Measurements from ENCODE around the gene USB1.

The USB1 gene

DNA sequence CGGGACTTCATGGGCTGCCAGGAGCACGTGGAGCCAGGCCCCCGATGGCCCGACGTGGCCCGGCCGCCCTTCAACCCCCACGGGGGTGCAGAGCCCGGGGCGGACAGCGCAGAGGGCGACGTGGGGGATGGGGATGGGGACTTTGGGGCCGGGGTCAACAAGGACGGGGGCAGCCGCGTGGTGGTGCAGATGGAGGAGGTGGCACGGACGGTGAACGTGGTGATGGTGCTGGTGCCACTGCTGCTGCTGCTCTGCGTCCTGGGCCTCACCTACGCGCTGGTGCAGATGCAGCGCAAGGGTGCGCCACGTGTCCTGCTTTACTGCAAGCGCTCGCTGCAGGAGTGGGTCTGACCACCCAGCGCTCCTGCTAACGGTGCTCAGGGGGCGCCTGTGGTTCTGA, 43.9 kb downstream of the USB1 start:
- no peak for DNase-seq (ENCODE audit: insufficient read length, low spot score)
- no peak for FAIRE-seq

DNA sequence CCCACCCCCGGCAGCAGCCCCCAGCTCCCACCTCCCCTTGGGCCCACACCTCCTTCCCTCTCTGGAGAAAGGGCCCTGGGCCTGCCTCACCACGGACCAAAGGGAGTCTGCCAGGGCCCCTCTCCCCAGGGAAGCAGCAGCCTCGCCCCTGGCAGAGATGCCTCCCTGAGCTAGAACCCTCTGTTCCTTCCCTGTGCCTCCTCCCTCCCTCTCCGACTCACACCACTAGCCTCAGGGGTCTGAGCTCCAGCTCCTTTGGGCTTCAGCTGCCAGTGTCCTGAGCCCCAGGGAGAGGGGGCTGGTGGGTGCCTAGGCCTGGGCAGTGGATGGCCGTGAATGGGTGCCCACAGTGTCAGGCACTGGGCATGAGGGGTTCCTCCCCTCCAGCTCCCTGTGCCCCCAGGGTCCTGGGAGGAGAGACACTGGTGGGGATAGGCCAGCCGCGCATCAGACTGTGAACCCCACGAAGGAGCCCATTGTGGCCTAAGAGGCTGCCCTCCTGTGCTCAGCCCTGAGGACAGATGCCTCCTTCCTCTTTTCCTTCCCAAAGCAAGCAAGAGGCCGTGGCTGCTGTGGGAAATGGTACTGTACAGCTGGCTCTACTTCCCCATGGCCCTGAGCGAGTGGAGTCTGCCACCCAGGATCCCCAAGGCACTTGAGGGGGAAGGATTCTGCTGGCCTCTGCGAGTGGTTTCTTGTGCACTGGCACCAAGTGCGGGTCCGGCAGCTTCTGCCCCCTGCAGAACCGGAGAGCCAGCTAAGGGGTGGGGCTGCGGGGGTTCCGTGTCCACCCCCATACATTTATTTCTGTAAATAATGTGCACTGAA, 45.1 kb downstream of the USB1 start:
- FAIRE-seq = no peak
- DNase-seq (ENCODE audit: insufficient read length, low spot score) = no peak

DNA sequence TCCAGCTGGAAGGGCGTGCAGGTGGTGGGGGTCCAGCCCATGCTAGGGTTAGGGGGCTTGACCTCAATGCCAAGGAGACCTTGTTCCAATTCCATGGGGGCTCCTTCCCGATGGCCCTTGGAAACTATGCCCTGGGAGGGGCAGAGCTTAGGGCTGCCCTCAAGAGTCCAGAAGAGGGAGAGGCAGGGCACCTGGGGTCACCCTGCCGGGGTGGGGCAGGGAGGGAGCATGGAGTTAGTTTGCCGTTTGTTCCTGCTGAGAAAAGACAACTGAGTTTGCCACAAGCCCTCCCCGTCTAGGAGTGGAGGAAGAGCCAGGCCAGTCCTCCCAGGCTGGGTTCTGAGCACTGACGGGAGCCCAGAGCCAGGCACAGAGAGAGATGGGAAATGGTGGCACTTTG, 45.7 kb downstream of the USB1 start:
- no peak for FAIRE-seq
- no peak for DNase-seq (ENCODE audit: insufficient read length, low spot score)

DNA sequence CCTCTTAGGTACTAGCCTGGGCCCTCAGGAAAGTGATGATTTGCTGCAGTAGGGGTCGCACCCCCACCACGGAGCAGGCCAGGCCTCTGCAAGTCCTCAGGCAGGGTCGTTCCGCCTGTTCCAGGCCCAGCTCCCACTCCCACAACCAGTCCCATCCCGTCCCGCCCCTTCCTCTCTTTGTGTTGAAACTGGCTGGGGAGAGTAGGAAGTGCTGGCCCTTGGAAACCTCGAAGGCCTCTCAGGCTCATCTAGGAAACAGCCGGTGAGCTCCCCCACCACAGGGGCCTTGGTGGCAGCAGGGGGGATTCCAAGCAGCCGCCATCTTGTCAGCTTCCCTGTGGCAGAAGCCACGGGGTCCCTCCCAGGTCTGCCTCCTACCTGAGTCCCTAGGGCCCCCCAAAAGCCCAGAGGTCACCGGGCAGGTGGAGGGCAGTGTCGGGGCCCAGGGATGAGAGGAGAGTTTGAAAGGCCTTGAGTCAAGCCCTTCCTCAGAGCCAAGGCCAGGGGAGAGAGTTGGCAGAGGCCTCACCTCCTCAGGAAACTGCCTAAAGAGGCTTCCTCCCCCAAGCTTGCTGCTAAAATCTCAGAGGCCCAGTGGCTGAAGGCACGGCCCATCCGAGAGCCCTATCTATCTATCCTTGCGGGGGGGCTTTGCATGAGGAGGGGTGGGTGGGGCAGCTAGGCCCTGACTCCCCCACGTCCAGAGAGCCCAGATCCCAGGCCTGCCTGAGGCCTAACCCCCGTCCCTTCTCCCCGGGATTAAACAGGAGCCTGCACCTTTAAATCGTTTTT, 46.5 kb downstream of the USB1 start:
- no peak for FAIRE-seq
- DNase-seq (ENCODE audit: insufficient read length, low spot score) = no peak

DNA sequence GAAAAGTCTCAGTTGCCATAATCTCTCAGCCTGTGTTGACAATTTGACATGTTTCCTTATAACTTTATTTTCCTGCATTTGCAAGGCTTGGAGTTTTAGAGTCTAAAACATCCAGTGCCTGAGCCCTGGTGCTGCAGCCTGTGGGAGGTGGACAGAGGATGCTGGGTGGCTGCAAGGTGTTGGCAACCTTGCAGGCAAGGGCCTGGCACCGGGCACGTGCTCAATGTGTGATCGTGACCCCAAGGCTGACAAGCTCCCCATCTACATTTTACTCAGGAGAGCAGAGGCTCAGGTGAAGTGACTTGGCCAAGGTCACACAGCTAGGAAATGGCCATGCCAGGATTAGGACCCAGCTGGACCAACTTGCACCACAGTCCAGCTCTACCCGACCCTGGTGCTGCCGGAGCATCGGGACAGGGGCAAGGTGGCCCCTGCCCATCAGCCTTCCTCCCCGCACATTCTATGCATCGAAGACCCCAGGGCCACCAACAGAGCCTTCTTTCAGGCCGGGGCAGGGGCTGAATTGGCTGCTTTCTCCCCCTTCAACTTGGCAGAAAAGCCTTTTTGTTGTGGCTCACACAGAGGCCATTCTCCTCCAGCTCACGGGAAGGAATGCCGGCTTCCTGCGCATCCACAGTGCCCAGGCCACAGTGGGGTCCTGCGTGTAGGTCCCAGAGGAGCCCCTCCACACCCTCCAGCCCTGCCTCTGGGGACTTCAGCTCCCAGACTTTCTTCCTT, 47.5 kb downstream of the USB1 start:
- no peak for FAIRE-seq
- DNase-seq (ENCODE audit: insufficient read length, low spot score) = no peak

DNA sequence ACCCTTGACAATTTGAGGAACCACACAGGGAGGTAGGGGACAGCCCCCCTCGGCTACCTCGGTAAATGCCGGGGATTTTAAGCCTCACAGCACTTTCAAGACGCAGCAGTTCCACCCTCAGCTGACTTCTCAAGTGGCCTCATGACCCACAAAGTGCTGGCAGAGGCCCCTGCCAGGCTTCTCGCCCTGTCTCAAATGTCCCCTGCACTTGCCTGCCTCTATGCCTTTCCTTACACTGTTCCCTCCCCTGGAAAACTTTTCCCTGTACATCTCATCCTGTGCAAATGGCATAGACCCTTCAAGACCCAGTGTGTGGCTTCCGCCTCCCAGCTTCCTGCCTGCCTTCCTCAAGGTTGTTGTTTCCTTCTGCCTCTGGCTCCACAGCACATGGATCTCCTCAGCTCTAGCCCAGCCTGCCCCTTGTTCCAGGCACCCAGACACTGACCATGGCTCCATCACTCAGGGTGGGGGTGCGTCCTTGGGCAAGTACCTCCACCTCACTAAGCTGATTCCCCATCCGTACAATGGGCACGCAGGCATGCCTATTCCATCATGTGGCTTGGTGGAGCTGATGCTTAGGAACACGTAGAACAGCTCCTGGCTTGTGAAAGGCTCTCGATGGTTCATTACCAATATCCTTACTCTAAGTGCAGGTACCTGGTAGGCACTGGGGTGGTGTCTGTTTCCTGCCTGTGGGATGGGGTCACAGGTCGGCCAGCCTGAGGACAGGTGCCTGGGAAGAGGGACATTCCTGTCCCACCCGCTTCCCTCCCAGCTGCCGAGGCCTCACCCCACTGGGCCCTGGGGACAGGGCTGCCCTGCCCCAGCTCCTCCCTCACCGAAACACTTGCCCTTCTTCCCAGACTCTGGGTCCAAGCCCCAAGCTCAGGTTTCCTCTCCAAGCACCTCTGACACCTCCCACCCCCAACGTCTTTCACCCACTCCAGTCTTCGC, 48.3 kb downstream of the USB1 start:
- DNase-seq (ENCODE audit: insufficient read length, low spot score) = no peak
- no peak for FAIRE-seq

DNA sequence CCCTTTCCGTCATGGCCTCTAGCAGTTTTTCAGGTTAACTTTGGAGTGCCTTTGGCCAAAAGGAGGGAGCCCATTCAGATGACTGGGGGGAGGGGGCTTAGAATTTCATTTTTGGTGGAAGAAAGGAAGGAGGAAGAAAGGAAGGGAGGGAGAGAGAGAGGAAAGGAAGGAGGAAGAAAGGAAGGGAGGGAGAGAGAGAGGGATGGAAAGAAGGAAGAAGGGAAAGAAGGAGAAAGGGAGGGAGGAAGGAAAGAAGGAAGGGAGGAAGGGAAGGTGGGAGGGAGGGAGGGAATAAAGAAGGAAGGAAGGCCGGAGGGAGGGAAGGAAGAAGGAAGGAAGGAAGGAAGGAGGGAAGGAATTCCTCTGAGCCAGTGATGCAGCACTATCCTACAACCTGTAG, 50.1 kb downstream of the USB1 start:
- FAIRE-seq (no peak), DNase-seq (ENCODE audit: insufficient read length, low spot score) (no peak)

DNA sequence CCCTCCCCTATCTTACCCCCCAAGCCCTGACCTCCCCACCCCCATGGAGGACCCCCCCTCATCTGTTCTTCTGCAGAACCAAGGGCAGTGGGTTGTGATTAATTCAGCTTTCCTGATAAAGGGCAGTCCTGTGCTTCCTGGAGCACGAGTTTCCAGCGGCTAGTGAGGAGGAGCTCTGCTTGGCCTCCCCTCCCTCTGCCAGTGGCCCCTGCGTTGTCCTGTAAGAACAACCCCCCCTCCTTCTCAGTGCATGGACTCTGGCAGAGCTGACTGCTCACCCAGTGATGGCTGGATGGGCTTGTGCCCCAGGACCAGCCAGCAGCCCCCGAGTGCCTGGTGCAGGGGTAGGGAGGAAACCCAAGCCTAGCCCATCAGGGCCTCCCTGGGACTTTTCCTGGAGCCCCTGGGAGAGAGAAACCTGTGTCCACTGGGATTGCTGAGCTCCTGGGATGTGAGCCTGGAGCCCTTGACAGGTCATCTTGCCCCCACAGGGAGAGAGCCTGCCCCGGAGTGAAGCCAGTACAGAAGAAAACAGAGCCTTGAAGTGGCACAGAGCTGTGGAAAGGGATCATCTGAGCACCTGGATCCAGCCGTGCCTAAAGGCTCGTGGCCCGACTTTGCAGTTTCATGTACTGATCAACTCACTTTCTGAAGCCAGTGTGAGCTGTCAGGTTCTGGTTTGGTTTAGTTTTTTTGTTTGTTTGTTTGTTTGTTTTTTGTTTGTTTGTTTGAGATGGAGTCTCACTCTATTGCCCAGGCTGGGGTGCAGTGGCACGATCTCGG, 50.8 kb downstream of the USB1 start:
- DNase-seq (ENCODE audit: insufficient read length, low spot score) (no peak), FAIRE-seq (no peak)

DNA sequence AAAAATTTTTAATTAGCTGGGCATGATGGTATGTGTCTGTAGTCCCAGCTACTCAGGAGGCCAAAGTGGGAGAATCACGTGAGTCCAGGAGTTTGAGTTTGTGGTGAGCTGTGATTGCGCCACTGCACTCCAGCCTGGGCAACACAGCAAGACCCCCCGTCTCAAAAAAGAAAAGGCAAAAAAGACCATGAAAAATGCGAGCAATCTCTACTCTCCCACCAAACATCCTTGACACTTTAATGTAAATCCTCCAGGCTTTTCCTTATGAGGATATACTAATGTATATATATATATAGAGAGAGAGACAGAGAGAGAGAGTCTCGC, 52.4 kb downstream of the USB1 start:
- no peak for FAIRE-seq

DNA sequence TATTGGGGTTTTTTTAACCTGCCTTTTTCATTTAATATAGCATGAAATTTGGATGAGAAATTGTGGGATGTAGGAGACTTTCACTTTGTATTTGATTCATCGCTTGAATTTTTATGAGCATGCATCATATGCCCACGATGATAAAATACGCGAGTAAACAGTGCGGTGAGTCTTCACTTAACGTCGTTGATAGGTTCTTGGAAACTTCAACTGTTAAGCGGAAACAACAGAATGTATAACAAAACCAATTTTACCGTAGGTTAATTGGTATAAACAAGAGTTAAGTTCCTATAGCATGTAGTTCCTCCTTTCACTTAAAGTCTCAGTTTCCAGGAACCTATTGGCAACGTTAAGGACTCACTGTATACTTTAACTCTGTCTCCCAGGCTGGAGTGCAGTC, 53.1 kb downstream of the USB1 start:
- DNase-seq (ENCODE audit: insufficient read length, low spot score) (no peak), FAIRE-seq (no peak)

More for the DNA sequence above, 52.4 kb downstream of the USB1 start:
- no peak for DNase-seq (ENCODE audit: insufficient read length, low spot score)

DNA sequence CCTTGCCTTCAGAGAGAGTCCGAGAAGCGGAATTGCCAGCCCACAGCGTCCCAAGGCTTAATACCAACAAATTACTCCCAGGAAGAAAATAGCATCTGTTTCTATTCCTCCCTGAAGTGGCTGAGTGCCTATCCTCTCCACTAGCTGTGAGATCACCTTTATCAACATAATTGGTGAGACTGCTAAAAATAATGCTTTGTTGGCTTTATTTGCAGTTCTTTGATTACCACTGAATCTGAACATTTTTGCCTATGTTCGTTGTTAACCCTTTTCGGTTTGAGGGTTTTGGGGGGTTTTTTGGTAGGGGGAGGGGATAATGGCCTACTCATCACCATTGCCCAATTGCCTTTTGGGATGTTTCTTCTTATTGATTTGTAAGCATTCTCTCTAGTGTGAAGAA, 55.4 kb downstream of the USB1 start:
- DNase-seq (ENCODE audit: insufficient read length, low spot score) (no peak), FAIRE-seq (no peak)

DNA sequence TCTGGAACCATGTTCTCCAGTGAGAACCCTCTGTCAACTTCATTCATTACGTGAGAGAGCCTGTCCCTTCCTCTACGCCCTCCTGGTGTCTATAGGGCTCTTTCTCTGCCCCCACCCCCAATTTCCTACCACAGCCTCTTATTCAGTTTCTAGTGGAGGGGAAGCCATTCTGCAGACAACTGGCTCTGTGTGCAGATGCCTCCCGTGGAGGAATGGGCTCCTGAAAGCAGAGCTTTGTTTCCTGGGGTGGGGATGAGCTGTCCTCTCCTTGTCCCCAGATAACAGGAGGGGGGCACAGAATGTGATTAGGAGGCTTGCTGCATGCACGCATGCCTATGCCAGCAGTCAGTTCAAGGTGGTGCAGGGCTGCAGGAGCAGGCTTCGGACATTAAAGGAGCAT, 55.9 kb downstream of the USB1 start:
- DNase-seq (ENCODE audit: insufficient read length, low spot score) (no peak), FAIRE-seq (no peak)

DNA sequence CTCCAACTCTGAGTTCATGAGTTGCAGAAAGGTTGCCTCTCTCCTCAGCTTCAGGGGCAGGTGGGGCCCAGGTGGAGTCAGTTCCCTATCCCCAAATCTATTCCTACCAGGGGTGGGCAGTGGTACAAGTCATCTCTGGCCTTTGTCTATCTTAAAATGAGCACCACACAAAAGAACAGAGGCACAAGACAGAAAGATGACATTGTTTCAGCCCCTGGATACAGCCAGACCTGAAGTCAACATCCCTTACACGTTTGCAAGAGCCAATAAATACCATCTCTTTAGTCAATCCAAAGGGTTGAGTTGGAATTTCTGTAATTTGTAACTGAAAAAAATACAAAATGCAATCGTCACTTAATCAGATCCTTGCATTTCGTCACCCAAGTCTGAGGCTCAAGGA, 56.6 kb downstream of the USB1 start:
- DNase-seq (ENCODE audit: insufficient read length, low spot score) (no peak), FAIRE-seq (no peak)

DNA sequence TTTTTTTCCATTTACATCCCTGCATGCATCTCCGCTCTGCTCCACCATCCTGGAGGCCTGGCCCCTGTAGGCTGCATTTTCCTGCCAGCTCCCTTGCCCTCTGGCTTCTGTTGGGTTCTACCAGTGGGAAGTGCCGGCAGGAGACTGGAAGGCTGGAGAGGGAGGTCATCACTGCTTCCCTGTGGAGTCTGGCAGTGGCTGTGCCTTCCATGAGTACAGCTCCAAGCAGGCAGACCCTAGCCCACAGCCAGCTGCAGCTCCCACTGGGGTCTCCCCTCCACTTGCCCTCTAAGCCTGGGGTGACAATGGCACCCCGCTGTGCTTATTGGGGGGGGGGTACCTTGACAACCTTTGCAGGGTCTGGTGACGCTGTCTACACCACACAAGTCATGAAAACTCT, 61.6 kb downstream of the USB1 start:
- FAIRE-seq (no peak), DNase-seq (ENCODE audit: insufficient read length, low spot score) (no peak)

DNA sequence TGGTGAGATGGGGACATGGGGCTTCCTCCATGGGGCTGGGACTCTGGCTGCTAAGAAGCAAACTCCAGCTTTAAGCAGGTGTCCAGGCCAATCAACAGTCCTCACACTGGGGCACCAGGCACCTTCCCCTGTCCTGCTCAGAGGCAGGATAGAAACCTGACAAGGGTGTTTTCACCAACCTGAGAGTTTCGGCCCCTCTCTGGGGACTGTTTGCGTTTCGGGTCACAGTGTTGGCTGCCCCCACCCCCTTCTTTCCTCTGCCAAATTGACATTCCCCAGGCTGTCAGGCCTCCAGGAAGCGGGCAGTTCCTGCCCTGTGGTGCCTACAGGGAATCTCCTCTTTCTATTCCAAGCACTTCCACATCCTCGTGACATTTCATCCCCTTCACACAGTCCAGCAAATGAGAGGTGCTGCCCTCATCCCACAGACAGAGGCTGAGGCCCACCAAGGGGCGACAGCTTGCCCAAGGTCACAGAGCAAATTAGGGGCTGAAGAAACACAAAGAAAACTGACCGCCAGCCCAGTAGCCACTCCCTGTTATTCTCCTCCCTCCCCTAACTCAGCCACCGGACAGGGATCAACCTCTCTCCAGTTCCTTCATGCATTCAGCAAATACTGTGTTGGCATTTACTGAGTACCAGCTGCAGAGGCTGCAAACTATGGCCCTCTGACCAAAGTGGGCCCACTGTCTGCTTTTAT, 62.3 kb downstream of the USB1 start:
- DNase-seq (ENCODE audit: insufficient read length, low spot score) (no peak), FAIRE-seq (no peak)

DNA sequence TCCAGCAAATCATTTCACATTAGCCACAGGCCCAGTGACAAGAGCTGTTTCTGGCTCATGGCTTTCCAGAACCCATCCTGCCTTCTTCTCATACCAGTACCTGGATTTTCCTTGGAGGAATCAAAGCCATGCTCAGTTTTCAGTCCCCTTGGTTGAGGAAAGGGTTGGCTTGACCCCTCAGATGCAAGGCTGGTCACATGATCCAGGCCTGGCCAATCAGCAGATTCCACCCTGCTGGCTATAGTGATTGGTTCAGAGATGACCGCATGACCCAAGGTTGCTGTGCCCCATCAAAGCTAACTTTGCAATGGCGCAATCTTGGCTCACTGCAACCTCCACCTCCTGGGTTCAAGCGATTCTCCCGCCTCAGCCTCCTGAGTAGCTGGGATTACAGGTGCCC, 69.4 kb downstream of the USB1 start:
- DNase-seq (ENCODE audit: insufficient read length, low spot score) = no peak
- FAIRE-seq = no peak

All from GM19239 (cell line).